Right lobe of liver (tissue), 6 donors: ENCODE measurements around the gene GPI. TPM values are rescaled to one million over a fixed set of nuclear protein-coding genes. Genes with fewer than 3 reads are reported as not detected.

Experiments used
- ATAC-seq, 4 donors: fragments of 200-7000 bp; cut with Tn5 transposase; one replicate each; pipeline ENCODE4 v1.9.1; 2020; ENCODE audit warnings: mild to moderate bottlenecking in 4 of 4, moderate library complexity in 4 of 4
- DNase-seq, 3 donors: peaks; one replicate each; pipeline ENCODE4 v3.0.0-alpha.2; 2020
- H3K27ac ChIP-seq, 3 donors: fragments of 200-600 bp; one replicate each; pipeline ENCODE4 v1.8.0; 2022
- H3K27me3 ChIP-seq, 2 donors: fragments of 200-600 bp; one replicate each; pipeline ENCODE4 v1.8.0; 2022
- H3K36me3 ChIP-seq, 4 donors: fragments of 200-600 bp; sonication (generic) in 1 of 4; one replicate each; pipeline versions ENCODE4 v1.5.1 to v1.8.0; 2017 to 2022; ENCODE audit warnings: control low read depth in 1 of 4
- H3K4me1 ChIP-seq, 4 donors: fragments of 200-600 bp; sonication (generic) in 1 of 4; one replicate each; pipeline versions ENCODE4 v1.5.1 to v1.8.0; 2017 to 2022; ENCODE audit warnings: control low read depth in 1 of 4
- H3K4me3 ChIP-seq, 3 donors: fragments of 200-600 bp; one replicate each; pipeline ENCODE4 v1.8.0; 2022
- H3K9me3 ChIP-seq, 4 donors: fragments of 200-600 bp; sonication (generic) in 1 of 4; one replicate each; pipeline versions ENCODE4 v1.5.1 to v1.8.0; 2017 to 2022; ENCODE audit warnings: control low read depth in 1 of 4
- POLR2A ChIP-seq: fragments of 450-650 bp; IDR thresholded peaks from one replicate; pipeline ENCODE4 v1.6.1; 2017; ENCODE audit warnings: antibody characterized with exemption, mild to moderate bottlenecking
- WGBS: methylation state at CpG from one replicate; pipeline ENCODE4 v1.1.6; 2018; ENCODE audit warnings: low coverage, low lambda C conversion rate; ENCODE audit not compliant: insufficient coverage; ENCODE audit errors: missing lambda C conversion rate; 5-methylcytosine and 5-hydroxymethylcytosine counted together
- intact Hi-C, 2 donors: fragments of 100-400 bp; cut with DNase I; formaldehyde crosslinking; loops; one replicate each; pipeline versions ENCODE4 v1.11.2 to v1.14.1; 2022
- total RNA-seq, 6 experiments: library from RNA; depleted of rRNA in 2 of 6; stranded (reverse); fragments of >200 nt in 2 of 6; fragmentation: NEBNext Ultra II Directional in 3 of 6; extraction: Animal tissue kit (Norgen Biotek cat#: 25700) in 3 of 6; gene quantifications; one replicate each; pipeline versions ENCODE4 v1.1.0 to v1.2.4, GENCODE V29; 2016 to 2023
- TF ChIP-seq, protein P1 (sequence below), 4 donors: fragments of 200-600 bp in 3 of 4; fragments of 450-650 bp in 1 of 4; IDR thresholded peaks; one replicate each; pipeline versions ENCODE4 v1.5.1 to v1.8.0; 2016 to 2022; ENCODE audit warnings: antibody characterized with exemption in 4 of 4, mild to moderate bottlenecking in 2 of 4
- donor health status: DM: no; HTN: yes; CAD: no.
- donor health status: DM: no; HTN: no; CAD: no.
- donor health status: DM: no; HTN: no; CAD: no.
- donor health status: DM: no; HTN: yes; CAD: no.
- donor health status: DM: no; HTN: yes; CAD: no.

The GPI gene
- total RNA-seq, 6 experiments from 2014 or later, result 163 to 364 (median 256) TPM

DNA sequence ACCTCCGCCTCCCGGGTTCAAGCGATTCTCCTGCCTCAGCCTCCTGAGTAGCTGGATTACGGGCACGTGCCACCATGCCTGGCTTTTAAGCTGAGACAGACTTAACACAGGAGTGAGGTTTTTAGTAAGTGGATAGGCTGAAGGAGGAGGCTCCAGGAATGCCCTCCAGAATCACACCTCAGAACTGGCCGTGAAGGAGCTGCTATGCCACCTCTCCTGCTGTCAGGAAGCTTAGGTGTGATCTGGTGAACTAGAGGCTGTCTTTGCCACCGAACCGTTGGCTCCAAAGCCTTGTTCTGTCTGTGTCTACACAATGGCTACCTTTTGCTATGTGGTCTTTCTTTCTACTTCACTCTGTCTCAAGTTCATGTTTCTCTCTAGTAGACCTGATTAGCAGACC is 43.4 kb downstream of the GPI start:
- Histone ChIP-seq H3K9me3 (no peaks in the 10 kb centered on the region), H3K27me3 (no peaks in the 10 kb centered on the region), H3K27ac (no peak overlapping the region), H3K4me1 (peaks cover 0 to 6% (median 0%) of the 10 kb centered on the region in 4 donors), H3K4me3 (no peak overlapping the region), H3K36me3 (peaks cover 0 to 5% (median under 1%) of the 10 kb centered on the region in 4 donors)
- ATAC-seq (no peak), DNase-seq (peak in 1 of 3 donors; percentile 30)
- WGBS, result 98% methylated on average over 7 of the region's 8 CpGs
- intact Hi-C loops, result no loop called here
- TF ChIP-seq, protein P1, sequence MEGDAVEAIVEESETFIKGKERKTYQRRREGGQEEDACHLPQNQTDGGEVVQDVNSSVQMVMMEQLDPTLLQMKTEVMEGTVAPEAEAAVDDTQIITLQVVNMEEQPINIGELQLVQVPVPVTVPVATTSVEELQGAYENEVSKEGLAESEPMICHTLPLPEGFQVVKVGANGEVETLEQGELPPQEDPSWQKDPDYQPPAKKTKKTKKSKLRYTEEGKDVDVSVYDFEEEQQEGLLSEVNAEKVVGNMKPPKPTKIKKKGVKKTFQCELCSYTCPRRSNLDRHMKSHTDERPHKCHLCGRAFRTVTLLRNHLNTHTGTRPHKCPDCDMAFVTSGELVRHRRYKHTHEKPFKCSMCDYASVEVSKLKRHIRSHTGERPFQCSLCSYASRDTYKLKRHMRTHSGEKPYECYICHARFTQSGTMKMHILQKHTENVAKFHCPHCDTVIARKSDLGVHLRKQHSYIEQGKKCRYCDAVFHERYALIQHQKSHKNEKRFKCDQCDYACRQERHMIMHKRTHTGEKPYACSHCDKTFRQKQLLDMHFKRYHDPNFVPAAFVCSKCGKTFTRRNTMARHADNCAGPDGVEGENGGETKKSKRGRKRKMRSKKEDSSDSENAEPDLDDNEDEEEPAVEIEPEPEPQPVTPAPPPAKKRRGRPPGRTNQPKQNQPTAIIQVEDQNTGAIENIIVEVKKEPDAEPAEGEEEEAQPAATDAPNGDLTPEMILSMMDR (IDR thresholded peaks at IDR 0.05), result no peak
- TF ChIP-seq POLR2A, result no peak

DNA sequence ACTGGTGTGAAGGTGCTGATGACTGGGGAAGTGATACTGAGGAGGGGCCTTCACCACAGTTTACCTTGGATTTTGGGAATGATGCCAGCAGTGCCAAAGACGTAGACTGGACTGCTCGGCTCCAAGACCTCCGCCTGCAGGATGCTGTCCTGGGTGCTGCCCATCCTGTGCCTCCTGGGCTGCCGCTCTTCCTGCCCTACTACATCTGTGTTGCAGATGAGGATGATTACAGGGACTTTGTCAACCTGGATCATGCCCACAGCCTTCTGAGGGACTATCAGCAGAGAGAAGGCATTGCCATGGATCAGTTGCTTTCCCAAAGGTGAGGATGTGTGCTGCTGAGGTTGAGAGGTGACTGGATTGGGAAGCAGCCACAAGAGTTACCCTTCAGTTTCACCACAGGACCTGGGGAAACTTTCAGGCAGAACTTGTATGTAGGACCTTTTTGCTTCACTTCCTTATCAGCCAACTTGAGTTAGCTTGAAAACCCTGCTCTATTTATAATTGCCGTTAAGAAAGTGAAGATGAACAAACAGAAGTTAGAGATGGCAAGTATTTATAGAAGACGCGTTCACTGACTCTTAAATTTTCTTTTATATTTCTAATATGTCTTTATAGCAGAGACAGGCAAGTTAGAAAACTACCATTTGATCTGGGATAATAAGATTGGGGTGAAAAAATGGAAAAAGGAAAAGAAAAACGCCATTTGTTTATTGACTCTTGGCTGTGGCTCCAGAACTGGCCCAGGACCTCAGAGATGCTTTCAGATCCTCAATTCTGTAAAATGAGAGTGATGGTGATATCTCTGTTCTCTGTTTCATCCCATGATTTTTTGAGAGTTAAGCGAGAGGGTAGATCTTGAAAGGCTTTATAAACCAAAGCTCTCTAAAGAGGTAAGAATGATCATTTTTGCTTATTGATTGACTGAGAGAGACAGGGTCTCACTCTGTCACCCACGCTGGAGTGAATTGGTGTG is 44.5 kb downstream of the GPI start:
- WGBS, result 89% methylated on average over 6 of the region's 10 CpGs
- H3K36me3 ChIP-seq, result peaks cover 0 to 7% (median 2%) of the 10 kb centered on the region in 4 donors
- H3K4me3 ChIP-seq, result no peak overlapping the region
- H3K27me3 ChIP-seq, result no peaks in the 10 kb centered on the region
- intact Hi-C loops, result no loop called here
- H3K4me1 ChIP-seq, result peaks cover 0 to 3% (median 0%) of the 10 kb centered on the region in 4 donors
- H3K27ac ChIP-seq, result no peak overlapping the region
- no peaks in the 10 kb centered on the region for H3K9me3 ChIP-seq
- TF ChIP-seq, protein P1 (IDR thresholded peaks at IDR 0.05), result no peak
- TF ChIP-seq POLR2A, result no peak
- DNase-seq, result peak in 1 of 3 donors; percentile 13
- ATAC-seq, result no peak

DNA sequence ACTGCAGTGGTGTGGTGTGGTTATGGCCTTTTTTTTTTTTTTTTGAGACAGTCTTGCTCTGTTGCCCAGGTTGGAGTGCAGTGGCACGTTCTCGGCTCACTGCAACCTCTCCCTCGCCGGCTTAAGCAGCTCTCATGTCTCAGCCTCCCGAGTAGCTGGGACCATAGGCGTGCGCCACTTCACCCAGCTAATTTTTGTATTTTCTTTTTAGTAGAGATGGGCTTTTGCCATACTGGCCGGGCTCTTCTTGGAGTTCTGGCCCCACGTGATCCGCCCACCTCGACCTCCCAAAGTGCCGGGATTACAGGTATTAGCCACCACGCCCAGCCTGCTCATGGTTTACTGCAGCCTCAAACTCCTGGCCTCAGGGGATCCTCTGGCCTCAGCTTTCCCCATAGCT is 46.2 kb downstream of the GPI start:
- WGBS, result 92% methylated on average over 5 of the region's 13 CpGs
- DNase-seq, result peak in 1 of 3 donors; percentile 23

DNA sequence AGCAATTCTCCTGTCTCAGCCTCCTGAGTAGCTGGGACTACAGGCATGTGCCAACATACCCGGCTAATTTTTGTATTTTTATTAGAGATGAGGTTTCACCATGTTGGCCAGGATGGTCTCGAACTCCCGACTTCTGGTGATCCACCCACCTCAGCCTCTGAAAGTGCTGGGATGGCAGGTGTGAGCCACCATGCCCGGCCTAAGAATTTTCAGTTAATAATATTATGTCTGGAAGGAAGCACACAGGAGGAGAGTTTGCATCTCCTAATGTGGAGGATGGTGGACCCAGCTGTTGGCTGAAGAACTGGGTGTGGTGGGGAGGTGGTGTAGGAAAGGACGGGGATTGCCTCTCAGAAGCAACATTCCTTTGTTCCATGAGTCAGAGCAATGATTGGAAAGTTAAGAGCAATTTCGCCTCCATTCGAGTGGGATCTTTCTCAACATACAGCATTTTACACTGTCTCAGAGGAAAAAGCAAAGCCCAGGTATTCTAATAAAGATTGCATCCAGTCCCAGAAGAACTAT is 51.1 kb downstream of the GPI start:
- WGBS, result 93% methylated on average over 7 of the region's 7 CpGs
- DNase-seq (no peak), ATAC-seq (no peak)
- Histone ChIP-seq H3K4me3 (no peak overlapping the region), H3K36me3 (peaks cover 0 to 16% (median 3%) of the 10 kb centered on the region in 4 donors), H3K27me3 (no peaks in the 10 kb centered on the region), H3K4me1 (no peaks in the 10 kb centered on the region), H3K27ac (no peak overlapping the region), H3K9me3 (no peaks in the 10 kb centered on the region)
- TF ChIP-seq, protein P1 (IDR thresholded peaks at IDR 0.05), result no peak
- TF ChIP-seq POLR2A, result no peak
- intact Hi-C loops, result no loop called here

More for the DNA sequence above, 46.2 kb downstream of the GPI start:
- no peaks in the 10 kb centered on the region for H3K9me3 ChIP-seq
- no peak overlapping the region for H3K27ac ChIP-seq
- H3K27me3 ChIP-seq, result no peaks in the 10 kb centered on the region
- no peak for ATAC-seq
- H3K4me1 ChIP-seq, result no peaks in the 10 kb centered on the region
- H3K4me3 ChIP-seq, result no peak overlapping the region
- intact Hi-C loops, result no loop called here
- TF ChIP-seq POLR2A, result no peak
- TF ChIP-seq, protein P1 (IDR thresholded peaks at IDR 0.05), result no peak
- peaks cover 0 to 21% (median 3%) of the 10 kb centered on the region in 4 donors for H3K36me3 ChIP-seq
